ENCODE data around the gene NDUFAF8. TPM values are rescaled to one million over a fixed set of nuclear protein-coding genes. Genes with fewer than 3 reads are reported as not detected.

The NDUFAF8 gene
- total and polyA plus RNA-seq, 9 donors = 36.3 to 69.7 (median 53.4) TPM

DNA sequence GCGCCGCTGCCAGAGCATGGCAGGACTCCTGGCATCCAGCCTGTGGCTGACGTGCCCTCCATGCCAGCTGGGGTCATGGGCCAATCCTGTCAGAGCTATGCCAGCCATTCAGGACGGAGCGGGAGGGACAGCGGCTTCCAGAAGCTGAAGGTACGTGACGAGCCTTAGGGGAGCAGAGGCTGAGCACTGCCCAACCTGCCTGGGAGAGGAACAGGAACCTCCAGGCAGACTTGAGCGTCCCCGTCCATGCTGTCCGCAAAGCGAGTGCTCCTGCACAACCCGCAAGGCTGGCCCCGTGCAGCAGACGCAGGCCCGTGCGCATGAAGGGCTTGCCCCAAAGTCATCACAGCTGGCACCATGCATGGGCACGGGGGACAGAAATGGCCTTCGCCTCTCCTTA is 21.5 kb downstream of the NDUFAF8 start:
- Histone ChIP-seq H3K9me3 (replicated peaks; ENCODE audit: control insufficient read depth, low read depth, low read length) (no peaks in the 10 kb centered on the region), H3K27ac (ENCODE audit: low read length) (no peak overlapping the region), H3K4me1 (ENCODE audit: control insufficient read depth, insufficient read depth, low read length) (peaks cover 13% of the 10 kb centered on the region), H3K4me3 (ENCODE audit: low read length) (no peak overlapping the region), H3K27me3 (ENCODE audit: control insufficient read depth, insufficient read depth, low read length) (no peaks in the 10 kb centered on the region), H3K36me3 (ENCODE audit: control insufficient read depth, insufficient read depth, low read length) (peaks cover 75% of the 10 kb centered on the region)
- DNase-seq = no peak
- WGBS (ENCODE audit: insufficient coverage) = 92% methylated on average over 19 of the region's 19 CpGs

DNA sequence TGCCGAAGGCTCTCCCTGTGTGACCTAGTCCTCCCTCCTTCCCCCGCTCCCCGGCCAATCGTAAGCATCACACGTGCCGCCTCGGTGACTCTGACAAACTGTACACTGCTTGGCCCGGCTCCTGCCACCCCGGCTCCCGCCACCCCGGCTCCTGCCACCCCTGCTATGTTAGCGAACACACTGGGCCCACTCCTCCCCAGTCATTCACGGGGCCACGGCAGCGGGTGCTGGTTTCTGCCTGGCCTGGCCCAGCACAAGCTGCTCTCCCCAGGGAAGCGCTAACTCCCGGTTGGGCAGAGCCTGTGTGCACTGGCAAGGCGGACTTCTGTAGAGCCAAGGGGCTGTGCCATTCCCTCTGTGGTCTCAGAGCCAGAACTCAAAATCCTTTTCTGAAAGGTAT is 22.0 kb downstream of the NDUFAF8 start:
- peaks cover 9% of the 10 kb centered on the region for H3K4me1 ChIP-seq (ENCODE audit: control insufficient read depth, insufficient read depth, low read length)
- H3K27me3 ChIP-seq (ENCODE audit: control insufficient read depth, insufficient read depth, low read length) = no peaks in the 10 kb centered on the region
- no peak for DNase-seq
- no peak overlapping the region for H3K27ac ChIP-seq (ENCODE audit: low read length)
- WGBS (ENCODE audit: insufficient coverage) = 88% methylated on average over 13 of the region's 18 CpGs
- H3K9me3 ChIP-seq (replicated peaks; ENCODE audit: control insufficient read depth, low read depth, low read length) = no peaks in the 10 kb centered on the region
- H3K36me3 ChIP-seq (ENCODE audit: control insufficient read depth, insufficient read depth, low read length) = peaks cover 79% of the 10 kb centered on the region
- no peak overlapping the region for H3K4me3 ChIP-seq (ENCODE audit: low read length)

DNA sequence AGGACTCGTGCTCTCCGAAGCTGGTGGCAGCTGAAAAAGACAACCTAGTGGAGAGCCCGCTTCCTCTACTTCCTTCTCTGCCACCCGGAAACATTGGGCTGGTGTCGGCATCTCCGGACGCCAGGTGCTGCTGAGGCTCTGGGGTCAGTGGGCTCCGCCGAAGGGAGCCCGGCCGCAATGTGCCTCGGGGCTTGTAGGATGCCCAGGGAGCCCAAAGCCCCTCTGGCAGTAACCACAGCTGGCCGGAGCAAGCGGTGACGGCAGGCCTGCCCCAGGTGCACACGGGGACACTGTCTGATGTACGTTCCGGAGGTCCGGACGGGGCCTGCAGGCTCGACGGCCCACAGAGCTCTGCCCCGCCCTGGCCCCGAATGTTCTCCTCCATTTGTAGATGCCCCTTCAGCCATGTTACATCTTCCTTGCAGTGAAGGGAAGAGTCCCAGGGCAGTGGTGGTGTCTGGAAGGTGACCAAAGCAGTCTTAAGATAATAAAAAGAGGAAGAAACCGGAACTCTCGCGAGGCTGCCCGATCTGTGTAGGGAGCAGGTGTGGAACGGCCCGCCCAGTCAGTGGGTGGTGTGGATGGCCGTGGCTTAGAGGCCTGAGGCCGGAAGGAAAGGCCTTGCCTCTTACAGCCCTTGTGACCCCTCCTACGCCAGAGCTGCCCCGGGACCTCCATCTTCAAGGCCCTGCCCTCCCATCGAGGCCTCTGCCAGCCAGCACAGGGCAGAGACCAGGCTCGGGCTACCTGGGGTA is 22.6 kb downstream of the NDUFAF8 start:
- H3K27ac ChIP-seq (ENCODE audit: low read length) = no peak overlapping the region
- peaks cover 2% of the 10 kb centered on the region for H3K4me1 ChIP-seq (ENCODE audit: control insufficient read depth, insufficient read depth, low read length)
- H3K4me3 ChIP-seq (ENCODE audit: low read length) = no peak overlapping the region
- H3K36me3 ChIP-seq (ENCODE audit: control insufficient read depth, insufficient read depth, low read length) = peaks cover 80% of the 10 kb centered on the region
- no peaks in the 10 kb centered on the region for H3K27me3 ChIP-seq (ENCODE audit: control insufficient read depth, insufficient read depth, low read length)
- 87% methylated on average over 29 of the region's 36 CpGs for WGBS (ENCODE audit: insufficient coverage)
- no peak for DNase-seq
- H3K9me3 ChIP-seq (replicated peaks; ENCODE audit: control insufficient read depth, low read depth, low read length) = no peaks in the 10 kb centered on the region

DNA sequence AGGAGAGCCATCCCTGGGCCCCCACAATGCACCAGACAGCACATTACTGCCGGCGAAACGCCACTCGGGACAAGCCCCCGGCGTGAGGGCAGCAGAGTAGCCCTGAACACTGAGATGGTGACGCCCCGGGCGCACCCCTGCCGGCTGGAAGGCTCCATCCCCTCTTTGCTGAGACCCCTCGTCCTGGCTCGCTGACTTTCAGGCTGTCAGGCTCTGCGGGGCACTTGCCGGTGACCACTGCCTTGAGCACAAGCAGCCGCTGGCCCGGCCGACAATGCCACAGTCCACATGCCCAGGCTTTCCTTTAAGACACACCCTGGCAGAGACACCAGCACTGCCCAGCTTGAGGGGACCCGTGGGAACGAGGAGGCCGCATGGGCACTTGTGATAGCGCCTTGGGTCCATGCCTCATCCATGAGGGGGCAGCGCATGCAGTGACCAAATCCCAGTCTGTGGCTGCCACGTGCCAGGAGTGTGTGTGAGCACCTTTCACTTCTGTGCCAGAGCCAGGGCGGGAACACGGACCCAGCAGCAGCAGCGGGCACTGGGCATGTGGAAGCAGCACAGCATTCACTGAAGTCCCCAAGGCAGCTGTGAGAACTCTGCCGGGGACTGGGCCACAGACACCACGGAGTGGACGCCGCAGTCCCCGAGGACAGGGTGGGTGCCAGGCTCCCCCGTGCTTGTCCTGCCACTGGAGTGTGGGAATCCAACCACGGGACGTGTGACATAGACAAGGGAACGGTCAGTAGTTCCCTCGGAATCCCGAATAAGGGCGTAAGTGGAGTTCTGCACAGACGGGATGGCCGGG is 24.5 kb downstream of the NDUFAF8 start:
- whole genome bisulfite sequencing (ENCODE audit: insufficient coverage) = 91% methylated on average over 40 of the region's 40 CpGs
- DNase-seq = no peak
- Histone ChIP-seq H3K27me3 (ENCODE audit: control insufficient read depth, insufficient read depth, low read length) (no peaks in the 10 kb centered on the region), H3K27ac (ENCODE audit: low read length) (no peak overlapping the region), H3K4me3 (ENCODE audit: low read length) (no peak overlapping the region), H3K9me3 (replicated peaks; ENCODE audit: control insufficient read depth, low read depth, low read length) (no peaks in the 10 kb centered on the region), H3K4me1 (ENCODE audit: control insufficient read depth, insufficient read depth, low read length) (no peaks in the 10 kb centered on the region), H3K36me3 (ENCODE audit: control insufficient read depth, insufficient read depth, low read length) (peaks cover 72% of the 10 kb centered on the region)

DNA sequence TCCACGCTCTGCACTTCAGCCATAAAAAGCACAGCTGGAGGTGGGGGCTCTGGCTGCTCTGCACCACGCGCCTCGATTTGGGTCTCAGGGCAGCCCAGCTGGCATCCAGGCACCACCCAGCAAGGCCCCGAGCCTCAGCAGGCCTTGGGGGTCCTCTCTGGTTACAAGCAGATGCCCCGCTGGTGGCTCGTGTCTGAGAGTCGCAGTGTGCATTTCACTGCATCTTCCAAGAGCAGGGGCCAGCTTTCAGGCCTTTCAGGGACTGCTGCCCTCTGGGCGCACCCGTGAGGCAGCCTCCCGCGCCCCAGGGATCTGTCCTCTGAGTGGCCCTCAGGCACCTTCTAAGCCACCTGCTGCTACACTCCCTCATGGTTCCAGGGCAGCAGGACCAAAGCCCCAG is 25.5 kb downstream of the NDUFAF8 start:
- no peaks in the 10 kb centered on the region for H3K9me3 ChIP-seq (replicated peaks; ENCODE audit: control insufficient read depth, low read depth, low read length)
- H3K4me3 ChIP-seq (ENCODE audit: low read length) = no peak overlapping the region
- 83% methylated on average over 12 of the region's 12 CpGs for WGBS (ENCODE audit: insufficient coverage)
- H3K4me1 ChIP-seq (ENCODE audit: control insufficient read depth, insufficient read depth, low read length) = no peaks in the 10 kb centered on the region
- peaks cover 67% of the 10 kb centered on the region for H3K36me3 ChIP-seq (ENCODE audit: control insufficient read depth, insufficient read depth, low read length)
- DNase-seq = no peak
- no peaks in the 10 kb centered on the region for H3K27me3 ChIP-seq (ENCODE audit: control insufficient read depth, insufficient read depth, low read length)
- no peak overlapping the region for H3K27ac ChIP-seq (ENCODE audit: low read length)

DNA sequence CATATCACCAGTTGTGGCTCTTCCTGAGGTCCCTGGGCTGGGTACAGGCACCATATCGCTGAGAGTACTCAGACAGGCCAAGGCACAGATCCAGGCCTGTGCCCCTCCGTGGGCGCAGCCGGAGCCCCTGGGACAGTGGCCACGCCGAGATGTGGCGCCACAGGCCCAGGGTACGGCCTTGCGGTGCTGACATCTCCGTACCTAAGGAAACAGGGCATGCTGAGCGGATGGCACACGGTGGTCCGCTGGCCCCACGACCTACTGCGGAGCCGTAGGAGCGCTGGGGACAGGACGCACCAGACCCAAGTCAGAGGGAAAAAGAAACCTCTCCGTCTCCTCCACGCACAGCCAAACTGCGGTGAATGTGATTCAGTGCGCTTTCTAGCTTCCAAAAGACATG is 26.5 kb downstream of the NDUFAF8 start:
- no peak for DNase-seq
- H3K27me3 ChIP-seq (ENCODE audit: control insufficient read depth, insufficient read depth, low read length) = no peaks in the 10 kb centered on the region
- 95% methylated on average over 22 of the region's 22 CpGs for WGBS (ENCODE audit: insufficient coverage)
- H3K9me3 ChIP-seq (replicated peaks; ENCODE audit: control insufficient read depth, low read depth, low read length) = no peaks in the 10 kb centered on the region
- H3K27ac ChIP-seq (ENCODE audit: low read length) = no peak overlapping the region
- H3K4me1 ChIP-seq (ENCODE audit: control insufficient read depth, insufficient read depth, low read length) = no peaks in the 10 kb centered on the region
- H3K36me3 ChIP-seq (ENCODE audit: control insufficient read depth, insufficient read depth, low read length) = peaks cover 64% of the 10 kb centered on the region
- no peak overlapping the region for H3K4me3 ChIP-seq (ENCODE audit: low read length)

DNA sequence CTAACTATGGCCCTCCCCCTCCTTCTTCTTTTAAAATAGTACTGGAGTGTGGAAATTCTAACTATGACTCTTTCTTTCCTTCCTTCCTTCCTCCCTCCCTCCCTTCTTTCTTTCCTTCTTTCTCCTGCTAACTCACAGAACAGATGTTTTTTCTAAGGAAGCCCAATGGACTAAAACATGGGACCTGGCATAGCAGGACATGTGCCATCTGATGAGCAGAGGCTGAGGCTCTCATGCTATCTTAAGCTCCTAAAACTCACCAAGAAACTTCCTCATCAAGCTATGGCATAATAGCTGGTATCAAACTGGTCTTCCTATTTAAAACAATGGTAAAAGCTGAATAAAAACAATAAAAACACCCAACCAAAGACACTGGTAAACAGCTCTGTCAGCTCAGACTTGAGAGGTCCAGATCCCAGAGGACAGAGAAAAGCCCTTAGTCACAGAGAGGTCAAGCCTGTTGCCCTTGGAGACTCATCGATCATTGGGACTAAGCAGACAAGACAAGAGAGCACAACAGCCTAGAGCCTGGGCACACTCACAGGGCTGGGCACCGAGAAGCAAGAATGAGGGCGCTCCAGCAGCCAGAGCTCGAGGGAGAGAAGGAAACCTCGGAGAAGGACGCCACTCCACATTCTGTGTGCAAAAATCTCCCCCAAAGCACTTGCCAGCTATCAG is 28.4 kb downstream of the NDUFAF8 start:
- Histone ChIP-seq H3K4me1 (ENCODE audit: control insufficient read depth, insufficient read depth, low read length) (no peaks in the 10 kb centered on the region), H3K36me3 (ENCODE audit: control insufficient read depth, insufficient read depth, low read length) (peaks cover 62% of the 10 kb centered on the region), H3K27me3 (ENCODE audit: control insufficient read depth, insufficient read depth, low read length) (no peaks in the 10 kb centered on the region), H3K9me3 (replicated peaks; ENCODE audit: control insufficient read depth, low read depth, low read length) (no peaks in the 10 kb centered on the region), H3K4me3 (ENCODE audit: low read length) (no peak overlapping the region), H3K27ac (ENCODE audit: low read length) (no peak overlapping the region)
- 84% methylated on average over 6 of the region's 6 CpGs for WGBS (ENCODE audit: insufficient coverage)
- DNase-seq = no peak

DNA sequence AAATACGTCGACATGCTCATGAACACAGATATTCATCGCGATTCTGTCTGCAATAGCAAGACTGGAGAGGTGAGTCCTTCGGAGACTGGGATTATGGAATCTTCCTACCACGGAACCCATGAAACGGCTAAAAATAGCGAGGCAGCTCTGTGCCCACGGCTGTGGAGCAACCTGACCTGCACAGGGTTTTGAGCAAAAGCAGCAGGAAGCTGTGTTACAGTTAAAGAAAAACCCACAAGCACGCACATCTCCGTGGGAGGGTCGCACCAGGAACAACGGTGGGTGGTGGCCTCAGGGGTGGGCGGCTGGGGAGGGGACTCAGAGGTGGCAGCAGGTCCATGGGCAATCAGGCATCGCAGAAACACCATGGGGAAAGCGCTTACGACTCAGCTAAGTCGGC is 31.2 kb downstream of the NDUFAF8 start:
- DNase-seq = no peak
- H3K27ac ChIP-seq (ENCODE audit: low read length) = no peak overlapping the region
- no peaks in the 10 kb centered on the region for H3K9me3 ChIP-seq (replicated peaks; ENCODE audit: control insufficient read depth, low read depth, low read length)
- WGBS (ENCODE audit: insufficient coverage) = 90% methylated on average over 18 of the region's 18 CpGs
- no peaks in the 10 kb centered on the region for H3K27me3 ChIP-seq (ENCODE audit: control insufficient read depth, insufficient read depth, low read length)
- peaks cover 68% of the 10 kb centered on the region for H3K36me3 ChIP-seq (ENCODE audit: control insufficient read depth, insufficient read depth, low read length)
- no peak overlapping the region for H3K4me3 ChIP-seq (ENCODE audit: low read length)
- no peaks in the 10 kb centered on the region for H3K4me1 ChIP-seq (ENCODE audit: control insufficient read depth, insufficient read depth, low read length)

DNA sequence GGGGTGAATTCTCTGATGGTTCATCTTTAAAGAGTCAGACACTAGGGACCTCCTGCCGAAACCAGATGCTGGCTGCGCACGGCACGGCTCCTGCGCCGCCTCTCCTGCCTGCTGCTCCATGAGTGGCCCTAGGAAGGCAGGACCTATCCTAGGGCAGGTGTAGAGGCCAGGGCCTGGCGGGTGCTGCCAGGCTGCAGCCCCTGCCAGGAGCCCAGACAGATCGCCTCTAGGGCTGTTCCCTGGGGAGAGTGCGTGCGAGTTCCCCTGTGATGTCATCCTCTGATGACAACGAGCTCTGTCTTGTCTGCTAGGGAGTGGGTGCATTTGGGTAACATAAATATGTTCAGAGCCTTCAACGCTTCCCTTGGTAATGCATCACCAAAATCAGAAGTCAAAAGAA is 32.1 kb downstream of the NDUFAF8 start:
- peaks cover 66% of the 10 kb centered on the region for H3K36me3 ChIP-seq (ENCODE audit: control insufficient read depth, insufficient read depth, low read length)
- WGBS (ENCODE audit: insufficient coverage) = 87% methylated on average over 10 of the region's 12 CpGs

DNA sequence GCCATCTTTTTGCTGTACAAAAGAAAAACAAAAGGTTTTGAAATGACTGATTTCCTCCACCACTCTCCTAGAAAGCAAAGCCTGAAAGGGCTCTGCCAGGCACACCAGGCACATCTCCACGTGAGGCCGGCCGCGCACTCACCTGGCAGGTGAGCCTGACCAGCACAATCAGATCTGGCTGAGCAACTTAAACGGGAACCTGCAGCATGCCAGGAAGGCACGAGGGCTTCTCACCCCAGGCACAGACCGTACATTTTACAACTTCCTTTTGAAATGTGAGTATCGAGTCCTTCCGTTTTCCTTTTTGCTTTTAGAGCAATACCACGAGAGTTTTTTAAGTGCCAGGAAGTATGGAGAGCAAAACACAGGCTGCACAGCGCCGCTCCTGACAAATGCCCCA is 33.5 kb downstream of the NDUFAF8 start:
- H3K4me3 ChIP-seq (ENCODE audit: low read length) = no peak overlapping the region
- no peak overlapping the region for H3K27ac ChIP-seq (ENCODE audit: low read length)
- H3K4me1 ChIP-seq (ENCODE audit: control insufficient read depth, insufficient read depth, low read length) = peaks cover 6% of the 10 kb centered on the region
- no peaks in the 10 kb centered on the region for H3K9me3 ChIP-seq (replicated peaks; ENCODE audit: control insufficient read depth, low read depth, low read length)
- H3K27me3 ChIP-seq (ENCODE audit: control insufficient read depth, insufficient read depth, low read length) = no peaks in the 10 kb centered on the region
- DNase-seq = peak; percentile 41
- peaks cover 75% of the 10 kb centered on the region for H3K36me3 ChIP-seq (ENCODE audit: control insufficient read depth, insufficient read depth, low read length)
- WGBS (ENCODE audit: insufficient coverage) = 48% methylated on average over 10 of the region's 12 CpGs

More for the DNA sequence above, 32.1 kb downstream of the NDUFAF8 start:
- DNase-seq = no peak
- H3K27ac ChIP-seq (ENCODE audit: low read length) = no peak overlapping the region
- H3K4me3 ChIP-seq (ENCODE audit: low read length) = no peak overlapping the region
- H3K27me3 ChIP-seq (ENCODE audit: control insufficient read depth, insufficient read depth, low read length) = no peaks in the 10 kb centered on the region
- H3K4me1 ChIP-seq (ENCODE audit: control insufficient read depth, insufficient read depth, low read length) = no peaks in the 10 kb centered on the region
- H3K9me3 ChIP-seq (replicated peaks; ENCODE audit: control insufficient read depth, low read depth, low read length) = no peaks in the 10 kb centered on the region
